ENCODE results near the gene ATP6V1C2.

The ATP6V1C2 gene

GRCh38 chr2:10764096-10764785 is 42.8 kb downstream of the ATP6V1C2 start:
- no peaks in the 10 kb centered on the region for H3K36me3 ChIP-seq
- no peak for TF ChIP-seq Cebpa-rat (IDR thresholded peaks at IDR 0.05)
- H3K27me3 ChIP-seq, result no peaks in the 10 kb centered on the region
- H4K20me1 ChIP-seq, result no peaks in the 10 kb centered on the region
- peak overlapping the region; percentile 94 for H3K4me2 ChIP-seq
- H3K4me3 ChIP-seq, result peak overlapping the region; percentile 42; the same call in 1 of the 2 replicates
- peaks cover 34% of the 10 kb centered on the region for H3K4me1 ChIP-seq
- H3K27ac ChIP-seq, result peak overlapping the region; percentile 73
- H3K9ac ChIP-seq, result peak overlapping the region; percentile 72; the same call in 1 of the 2 replicates
- H3K9me3 ChIP-seq, result no peaks in the 10 kb centered on the region

DNA sequence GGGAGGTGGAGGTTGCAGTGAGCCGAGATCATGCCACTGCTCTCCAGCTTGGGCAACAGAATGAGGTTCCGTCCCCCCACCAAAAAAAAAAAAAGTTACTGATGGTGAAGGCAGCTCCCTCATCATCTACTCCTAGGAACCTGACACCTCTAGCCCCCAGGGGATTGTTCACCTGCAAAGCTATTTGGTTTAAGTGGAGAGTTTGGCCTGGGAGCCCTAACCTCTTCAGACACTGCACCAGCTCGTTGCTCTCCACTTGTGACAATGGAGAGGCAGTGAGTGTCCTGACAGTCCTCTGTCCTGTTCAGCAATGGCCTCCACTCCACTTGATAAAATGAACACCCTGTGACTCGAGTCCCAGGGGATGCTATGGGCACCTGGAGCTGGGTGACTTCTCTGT is 43.5 kb downstream of the ATP6V1C2 start:
- H3K9me3 ChIP-seq, result no peaks in the 10 kb centered on the region
- no peaks in the 10 kb centered on the region for H3K36me3 ChIP-seq
- H3K27me3 ChIP-seq, result no peaks in the 10 kb centered on the region
- TF ChIP-seq Cebpa-rat (IDR thresholded peaks at IDR 0.05), result no peak
- peak overlapping the region; percentile 94 for H3K4me2 ChIP-seq
- H3K4me1 ChIP-seq, result peaks cover 34% of the 10 kb centered on the region
- no peaks in the 10 kb centered on the region for H4K20me1 ChIP-seq
- no peak overlapping the region for H3K4me3 ChIP-seq
- H3K9ac ChIP-seq, result no peak overlapping the region
- no peak overlapping the region for H3K27ac ChIP-seq

DNA sequence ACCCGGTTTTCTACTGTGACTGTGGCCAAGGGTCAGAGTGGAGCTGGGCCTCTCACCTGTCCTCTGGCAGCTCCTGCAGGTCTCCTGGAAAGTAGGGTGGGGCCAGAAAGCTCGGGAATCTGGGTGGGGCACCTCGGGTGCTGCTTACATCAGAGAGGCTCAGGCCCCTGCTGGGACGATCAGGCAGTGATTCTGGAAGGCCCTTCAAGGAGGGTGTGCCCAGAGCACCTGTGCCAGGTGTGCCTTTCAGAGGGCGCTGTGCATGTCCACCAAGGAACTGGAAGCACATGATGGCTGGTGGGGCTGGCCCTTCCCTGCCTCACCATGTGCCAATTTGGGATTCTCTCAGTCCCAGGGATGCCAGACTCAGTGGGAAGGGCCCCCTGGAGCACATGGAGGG is 44.0 kb downstream of the ATP6V1C2 start:
- H3K4me3 ChIP-seq, result no peak overlapping the region
- H3K27ac ChIP-seq, result no peak overlapping the region
- peaks cover 34% of the 10 kb centered on the region for H3K4me1 ChIP-seq
- no peaks in the 10 kb centered on the region for H3K36me3 ChIP-seq
- H3K9ac ChIP-seq, result no peak overlapping the region
- H3K27me3 ChIP-seq, result no peaks in the 10 kb centered on the region
- no peaks in the 10 kb centered on the region for H4K20me1 ChIP-seq
- H3K4me2 ChIP-seq, result peak overlapping the region; percentile 94; the same call in 1 of the 2 replicates
- H3K9me3 ChIP-seq, result no peaks in the 10 kb centered on the region
- TF ChIP-seq Cebpa-rat (IDR thresholded peaks at IDR 0.05), result no peak

DNA sequence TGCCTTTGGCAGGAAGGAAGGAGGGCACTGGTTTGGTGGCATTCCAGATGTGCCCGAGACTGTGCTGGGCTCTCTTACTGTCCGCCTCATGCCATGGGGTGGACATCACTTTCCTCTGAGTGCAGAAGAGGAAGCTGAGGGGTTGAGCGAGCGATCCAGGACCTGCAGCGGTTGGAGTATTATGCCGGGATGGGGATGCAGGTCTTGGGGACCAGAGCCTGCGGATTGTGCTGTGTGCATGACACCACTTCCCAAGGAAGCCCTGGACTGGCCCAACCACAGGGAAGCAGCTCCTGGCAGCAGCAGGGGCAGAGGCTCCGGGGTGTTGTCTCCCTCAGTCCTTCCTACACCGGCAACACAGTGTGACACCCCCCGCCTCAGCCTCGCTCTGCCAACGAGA is 44.5 kb downstream of the ATP6V1C2 start:
- H3K27ac ChIP-seq, result no peak overlapping the region
- no peak overlapping the region for H3K4me3 ChIP-seq
- TF ChIP-seq Cebpa-rat (IDR thresholded peaks at IDR 0.05), result no peak
- no peaks in the 10 kb centered on the region for H4K20me1 ChIP-seq
- no peaks in the 10 kb centered on the region for H3K9me3 ChIP-seq
- H3K4me2 ChIP-seq, result no peak overlapping the region
- no peaks in the 10 kb centered on the region for H3K27me3 ChIP-seq
- peaks cover 34% of the 10 kb centered on the region for H3K4me1 ChIP-seq
- H3K9ac ChIP-seq, result no peak overlapping the region
- H3K36me3 ChIP-seq, result no peaks in the 10 kb centered on the region

GRCh38 chr2:10768063-10768507 is 46.7 kb downstream of the ATP6V1C2 start:
- H3K4me3 ChIP-seq, result no peak overlapping the region
- no peaks in the 10 kb centered on the region for H3K36me3 ChIP-seq
- H3K4me2 ChIP-seq, result no peak overlapping the region
- no peak for TF ChIP-seq Cebpa-rat (IDR thresholded peaks at IDR 0.05)
- peaks cover 27% of the 10 kb centered on the region for H3K4me1 ChIP-seq
- no peaks in the 10 kb centered on the region for H3K27me3 ChIP-seq
- no peaks in the 10 kb centered on the region for H3K9me3 ChIP-seq
- no peaks in the 10 kb centered on the region for H4K20me1 ChIP-seq
- H3K9ac ChIP-seq, result no peak overlapping the region
- no peak overlapping the region for H3K27ac ChIP-seq

DNA sequence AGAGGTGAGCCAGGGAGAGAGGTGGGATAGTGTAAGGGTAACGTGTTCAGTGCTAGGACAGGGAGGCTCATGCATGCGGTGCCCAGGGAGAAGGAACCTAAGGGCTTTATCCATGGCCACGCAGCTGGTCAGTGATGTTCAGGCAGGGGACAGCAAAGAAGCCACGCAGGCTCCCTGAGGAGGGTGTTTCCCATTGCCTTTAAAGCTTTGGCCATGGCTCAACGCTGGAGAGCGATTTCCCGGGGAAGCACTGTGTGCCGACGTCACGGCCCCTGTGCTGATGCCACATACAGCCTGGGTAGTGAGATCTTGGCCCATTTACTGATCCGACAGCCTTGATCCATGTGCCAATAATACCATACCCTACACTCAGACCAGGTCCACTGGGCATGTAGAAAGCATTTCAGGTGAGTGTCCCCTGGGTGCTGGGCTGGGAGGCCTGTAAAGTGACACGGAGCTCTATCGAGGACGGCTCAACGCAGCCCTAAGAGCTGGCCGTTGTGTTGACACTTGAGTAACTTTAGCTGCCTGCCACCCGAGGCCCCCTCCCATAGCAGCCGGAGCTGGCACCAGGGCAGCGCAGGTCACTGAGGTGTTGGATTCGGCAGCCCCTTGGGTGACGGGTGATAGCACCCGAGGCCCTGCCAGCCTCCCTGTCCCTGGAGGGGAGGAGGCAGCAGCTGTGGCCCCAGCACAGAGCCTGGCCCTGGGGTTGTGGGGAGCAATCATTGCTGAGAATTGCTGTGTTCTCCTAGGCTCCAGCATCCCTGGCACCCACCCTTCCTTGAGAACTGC is 49.7 kb downstream of the ATP6V1C2 start:
- Histone ChIP-seq H3K4me3 (no peak overlapping the region), H3K4me1 (peaks cover 19% of the 10 kb centered on the region), H3K27ac (no peak overlapping the region), H3K9ac (no peak overlapping the region), H3K9me3 (no peaks in the 10 kb centered on the region), H3K36me3 (no peaks in the 10 kb centered on the region), H3K4me2 (no peak overlapping the region), H4K20me1 (peaks cover 25% of the 10 kb centered on the region), H3K27me3 (no peaks in the 10 kb centered on the region)
- TF ChIP-seq Cebpa-rat (IDR thresholded peaks at IDR 0.05), result no peak

DNA sequence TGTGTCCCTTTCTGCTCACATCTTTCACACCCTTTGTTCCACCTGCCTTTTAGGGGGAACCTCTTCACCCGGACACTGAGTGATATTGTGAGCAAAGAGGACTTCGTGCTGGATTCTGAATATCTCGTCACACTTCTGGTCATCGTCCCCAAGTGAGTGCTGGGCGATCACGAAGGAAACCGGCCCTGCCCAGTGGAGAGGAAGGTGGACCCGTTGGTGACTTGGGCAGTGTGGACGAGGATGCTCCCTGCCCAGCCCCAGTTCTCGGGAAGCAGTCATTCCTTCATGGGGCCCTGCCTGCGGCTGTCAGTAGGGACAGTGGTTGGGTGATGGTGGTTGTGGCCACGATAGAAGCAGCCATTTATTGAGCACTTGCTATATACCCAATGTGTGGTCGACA is 50.4 kb downstream of the ATP6V1C2 start:
- Histone ChIP-seq H3K27me3 (no peaks in the 10 kb centered on the region), H3K4me2 (no peak overlapping the region), H3K9me3 (no peaks in the 10 kb centered on the region), H3K36me3 (peaks cover 4% of the 10 kb centered on the region; the same call in 1 of the 2 replicates), H4K20me1 (peaks cover 31% of the 10 kb centered on the region), H3K4me1 (peaks cover 25% of the 10 kb centered on the region), H3K4me3 (no peak overlapping the region), H3K9ac (no peak overlapping the region), H3K27ac (no peak overlapping the region)
- TF ChIP-seq Cebpa-rat (IDR thresholded peaks at IDR 0.05), result no peak

DNA sequence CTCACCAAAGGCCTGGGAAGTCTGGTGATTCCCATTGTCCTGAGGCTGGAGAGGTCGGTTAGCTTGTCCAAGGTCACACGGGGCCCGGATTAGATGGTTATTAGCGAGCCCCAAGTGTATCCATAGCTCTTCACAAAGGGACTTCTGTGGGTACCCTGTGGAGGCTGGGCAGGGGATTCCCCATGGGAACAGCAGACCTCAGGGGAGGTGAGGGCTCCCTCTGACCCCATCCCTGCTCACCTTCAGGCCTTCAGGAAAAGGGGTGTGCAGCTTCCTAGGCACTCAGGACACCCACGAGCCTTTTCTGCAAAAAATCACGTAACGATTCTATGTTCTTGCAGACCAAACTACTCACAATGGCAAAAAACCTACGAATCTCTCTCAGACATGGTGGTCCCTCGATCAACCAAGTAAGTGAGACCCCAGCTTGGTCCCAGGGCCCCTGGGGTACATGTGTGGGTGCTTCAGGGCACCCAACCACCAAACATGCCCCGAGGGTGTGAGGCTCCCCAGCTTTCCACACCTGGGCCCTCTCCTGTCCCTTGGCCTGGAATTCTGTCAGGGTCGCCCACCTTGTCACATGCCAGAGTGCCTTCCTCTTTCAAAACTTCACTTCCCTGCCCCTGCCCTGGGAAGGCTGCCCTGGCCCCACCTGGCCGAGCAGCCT is 50.9 kb downstream of the ATP6V1C2 start:
- H3K27ac ChIP-seq, result no peak overlapping the region
- no peaks in the 10 kb centered on the region for H3K27me3 ChIP-seq
- H4K20me1 ChIP-seq, result peaks cover 37% of the 10 kb centered on the region

DNA sequence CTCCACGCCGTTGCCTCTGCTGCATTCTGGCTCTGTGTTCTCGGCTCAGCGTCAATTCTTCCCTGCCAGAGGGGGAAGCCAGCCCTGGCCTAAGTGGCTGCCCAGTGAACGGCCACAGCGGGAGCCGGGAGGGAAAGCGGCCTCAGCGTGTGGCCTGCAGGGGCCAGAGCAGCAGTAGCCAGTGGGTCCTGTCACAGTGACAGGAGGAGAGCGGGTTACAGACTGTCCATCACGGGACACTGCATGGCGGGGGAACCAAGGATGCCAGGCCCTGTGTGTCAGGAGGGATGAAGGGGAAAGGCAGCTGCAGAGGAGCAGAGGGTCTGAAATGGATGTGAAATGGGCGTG is 51.4 kb downstream of the ATP6V1C2 start:
- no peaks in the 10 kb centered on the region for H3K9me3 ChIP-seq
- H4K20me1 ChIP-seq, result peaks cover 42% of the 10 kb centered on the region
- no peak overlapping the region for H3K4me3 ChIP-seq
- H3K27ac ChIP-seq, result no peak overlapping the region
- H3K9ac ChIP-seq, result no peak overlapping the region
- H3K27me3 ChIP-seq, result no peaks in the 10 kb centered on the region
- H3K36me3 ChIP-seq, result peaks cover 15% of the 10 kb centered on the region
- peaks cover 36% of the 10 kb centered on the region for H3K4me1 ChIP-seq
- no peak overlapping the region for H3K4me2 ChIP-seq
- no peak for TF ChIP-seq Cebpa-rat (IDR thresholded peaks at IDR 0.05)

More for the DNA sequence above, 50.9 kb downstream of the ATP6V1C2 start:
- H3K9me3 ChIP-seq, result no peaks in the 10 kb centered on the region
- no peak for TF ChIP-seq Cebpa-rat (IDR thresholded peaks at IDR 0.05)
- peaks cover 31% of the 10 kb centered on the region for H3K4me1 ChIP-seq
- no peak overlapping the region for H3K9ac ChIP-seq
- peaks cover 10% of the 10 kb centered on the region for H3K36me3 ChIP-seq
- H3K4me3 ChIP-seq, result no peak overlapping the region
- no peak overlapping the region for H3K4me2 ChIP-seq
